Ovary (tissue), 3 donors: ENCODE results near the gene CORO1A.
"Not testable (repeated sequence)": the region's sequence is repeated elsewhere in the genome, so short reads cannot be mapped to it uniquely, and the experiment has no call there.

Experiments used
- POLR2A ChIP-seq: fragments of 450-650 bp; IDR thresholded peaks from one replicate; pipeline ENCODE4 v1.6.1; 2017; ENCODE audit warnings: antibody characterized with exemption, mild to moderate bottlenecking, moderate library complexity
- TF ChIP-seq, protein P1 (sequence below), 3 donors: fragments of 450-650 bp in 2 of 3; fragments of 200-600 bp in 1 of 3; IDR thresholded peaks; one replicate each; pipeline versions ENCODE4 v1.5.1 to v1.8.0; 2016 to 2022; ENCODE audit warnings: antibody characterized with exemption in 3 of 3, mild to moderate bottlenecking in 1 of 3
- donor health status: DM: no; HTN: no; CAD: no.

DNA sequence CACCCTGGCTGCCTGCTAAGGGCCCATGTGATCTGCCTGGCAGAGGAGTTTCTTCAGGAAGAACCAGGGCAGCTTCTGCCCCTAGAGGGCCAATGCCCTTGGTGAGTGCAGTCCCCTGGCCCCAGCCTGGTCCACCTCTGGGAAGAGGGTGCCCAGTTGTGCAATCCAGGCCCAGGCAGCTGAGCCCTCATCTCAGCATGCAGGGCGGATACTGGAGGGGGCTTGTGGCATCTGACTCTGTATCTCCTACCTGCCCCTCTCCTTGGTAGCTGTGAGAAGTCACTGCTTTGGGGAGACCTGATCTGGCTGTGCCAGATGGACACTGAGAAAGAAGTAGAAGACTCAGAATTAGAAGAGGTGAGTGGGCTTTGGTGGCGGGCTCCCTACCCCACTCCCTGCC is 13.6 kb downstream of the CORO1A start:
- TF ChIP-seq, protein P1, sequence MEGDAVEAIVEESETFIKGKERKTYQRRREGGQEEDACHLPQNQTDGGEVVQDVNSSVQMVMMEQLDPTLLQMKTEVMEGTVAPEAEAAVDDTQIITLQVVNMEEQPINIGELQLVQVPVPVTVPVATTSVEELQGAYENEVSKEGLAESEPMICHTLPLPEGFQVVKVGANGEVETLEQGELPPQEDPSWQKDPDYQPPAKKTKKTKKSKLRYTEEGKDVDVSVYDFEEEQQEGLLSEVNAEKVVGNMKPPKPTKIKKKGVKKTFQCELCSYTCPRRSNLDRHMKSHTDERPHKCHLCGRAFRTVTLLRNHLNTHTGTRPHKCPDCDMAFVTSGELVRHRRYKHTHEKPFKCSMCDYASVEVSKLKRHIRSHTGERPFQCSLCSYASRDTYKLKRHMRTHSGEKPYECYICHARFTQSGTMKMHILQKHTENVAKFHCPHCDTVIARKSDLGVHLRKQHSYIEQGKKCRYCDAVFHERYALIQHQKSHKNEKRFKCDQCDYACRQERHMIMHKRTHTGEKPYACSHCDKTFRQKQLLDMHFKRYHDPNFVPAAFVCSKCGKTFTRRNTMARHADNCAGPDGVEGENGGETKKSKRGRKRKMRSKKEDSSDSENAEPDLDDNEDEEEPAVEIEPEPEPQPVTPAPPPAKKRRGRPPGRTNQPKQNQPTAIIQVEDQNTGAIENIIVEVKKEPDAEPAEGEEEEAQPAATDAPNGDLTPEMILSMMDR (IDR thresholded peaks at IDR 0.05): not testable (repeated sequence)
- TF ChIP-seq POLR2A: not testable (repeated sequence)
